ENCODE results near the gene TINAG.
"Not testable (repeated sequence)": the region's sequence is repeated elsewhere in the genome, so short reads cannot be mapped to it uniquely, and the experiment has no call there.

Gene TINAG

GRCh38 chr6:54320871-54321270, 12.6 kb downstream of the TINAG start:
- DNase-seq (ENCODE audit: low spot score), result no peak
- no peak for TF ChIP-seq CTCF (IDR thresholded peaks at IDR 0.05; ENCODE audit: borderline replicate concordance, control extremely low read depth, extremely low read depth, insufficient read depth, missing control alignments)
- in situ Hi-C loops (cut with MboI; ENCODE audit: low sequenced_read_pairs, unreplicated experiment), result no loop called here

GRCh38 chr6:54327631-54328030, 19.4 kb downstream of the TINAG start:
- TF ChIP-seq CTCF (IDR thresholded peaks at IDR 0.05; ENCODE audit: borderline replicate concordance, control extremely low read depth, extremely low read depth, insufficient read depth, missing control alignments), result no peak
- no peak for DNase-seq (ENCODE audit: low spot score)
- in situ Hi-C loops (cut with MboI; ENCODE audit: low sequenced_read_pairs, unreplicated experiment), result no loop called here

GRCh38 chr6:54331571-54331970, 23.3 kb downstream of the TINAG start:
- in situ Hi-C loops (cut with MboI; ENCODE audit: low sequenced_read_pairs, unreplicated experiment); DNase-seq (ENCODE audit: low spot score): not testable (repeated sequence)

- no peak for TF ChIP-seq CTCF (IDR thresholded peaks at IDR 0.05; ENCODE audit: borderline replicate concordance, control extremely low read depth, extremely low read depth, insufficient read depth, missing control alignments)
- no peak for DNase-seq (ENCODE audit: low spot score)
- in situ Hi-C loops (cut with MboI; ENCODE audit: low sequenced_read_pairs, unreplicated experiment), result no loop called here
These were observed 27.6 kb downstream of the TINAG start for GRCh38 chr6:54335871-54336270.

GRCh38 chr6:54353975-54354374, 45.7 kb downstream of the TINAG start:
- in situ Hi-C loops (cut with MboI; ENCODE audit: low sequenced_read_pairs, unreplicated experiment), result no loop called here
- no peak for DNase-seq (ENCODE audit: low spot score)
- TF ChIP-seq CTCF (IDR thresholded peaks at IDR 0.05; ENCODE audit: borderline replicate concordance, control extremely low read depth, extremely low read depth, insufficient read depth, missing control alignments), result no peak

- in situ Hi-C loops (cut with MboI; ENCODE audit: low sequenced_read_pairs, unreplicated experiment), result no loop called here
- no peak for DNase-seq (ENCODE audit: low spot score)
- TF ChIP-seq CTCF (IDR thresholded peaks at IDR 0.05; ENCODE audit: borderline replicate concordance, control extremely low read depth, extremely low read depth, insufficient read depth, missing control alignments), result no peak
These were observed 46.4 kb downstream of the TINAG start for GRCh38 chr6:54354608-54355007.

GRCh38 chr6:54357141-54357540, 48.9 kb downstream of the TINAG start:
- in situ Hi-C loops (cut with MboI; ENCODE audit: low sequenced_read_pairs, unreplicated experiment), result no loop called here
- DNase-seq (ENCODE audit: low spot score), result no peak
- TF ChIP-seq CTCF (IDR thresholded peaks at IDR 0.05; ENCODE audit: borderline replicate concordance, control extremely low read depth, extremely low read depth, insufficient read depth, missing control alignments), result no peak

Data from GM13976 (cell line).